Mesenchymal stem cell (in vitro differentiated cells and primary cell): ENCODE data around the gene CPLX4.

Source experiments
- DNase-seq: peaks from one replicate; pipeline ENCODE4 v3.0.0-alpha.2; 2013
- H2AFZ ChIP-seq: one replicate; pipeline ENCODE4 v1.6.1; 2013; ENCODE audit warnings: low read depth, mild to moderate bottlenecking, control low read depth, inconsistent platforms, low read length, moderate library complexity
- H2AK5ac ChIP-seq: 2 replicates; pipeline ENCODE4 v1.6.1; 2013; ENCODE audit warnings: low read length, moderate library complexity, mild to moderate bottlenecking, inconsistent platforms; ENCODE audit not compliant: severe bottlenecking
- H2BK120ac ChIP-seq: one replicate; pipeline ENCODE4 v1.6.1; 2013; ENCODE audit warnings: low read depth, mild to moderate bottlenecking, inconsistent platforms, low read length, moderate library complexity
- H2BK12ac ChIP-seq, 2 experiments: one replicate each; pipeline ENCODE4 v1.6.1; 2013; ENCODE audit warnings: inconsistent platforms in 2 of 2, low read length in 2 of 2, mild to moderate bottlenecking in 2 of 2, moderate library complexity in 2 of 2, control low read depth in 1 of 2
- H2BK15ac ChIP-seq: one replicate; pipeline ENCODE4 v1.6.1; 2013; ENCODE audit warnings: mild to moderate bottlenecking, low read depth, inconsistent platforms; ENCODE audit not compliant: poor library complexity, severe bottlenecking
- H2BK5ac ChIP-seq: 2 replicates; pipeline ENCODE4 v1.6.1; 2013; ENCODE audit warnings: low read depth, mild to moderate bottlenecking, low read length, control low read depth, inconsistent platforms; ENCODE audit not compliant: poor library complexity, severe bottlenecking
- H3K14ac ChIP-seq, 2 experiments: one replicate each; pipeline ENCODE4 v1.6.1; 2013; ENCODE audit warnings: inconsistent platforms in 2 of 2, low read length in 2 of 2, control low read depth in 1 of 2, mild to moderate bottlenecking in 1 of 2, moderate library complexity in 1 of 2
- H3K18ac ChIP-seq, 2 experiments: one replicate each; pipeline ENCODE4 v1.6.1; 2013; ENCODE audit warnings: inconsistent platforms in 2 of 2, low read length in 2 of 2, control low read depth in 1 of 2, low read depth in 1 of 2, mild to moderate bottlenecking in 1 of 2
- H3K23ac ChIP-seq, 2 experiments: one replicate each; pipeline ENCODE4 v1.6.1; 2013; ENCODE audit warnings: inconsistent platforms in 2 of 2, low read length in 2 of 2, mild to moderate bottlenecking in 2 of 2, moderate library complexity in 2 of 2, control low read depth in 1 of 2
- H3K27ac ChIP-seq: 2 replicates; pipeline ENCODE4 v1.5.1; 2013; ENCODE audit warnings: mild to moderate bottlenecking, moderate library complexity, low read length, control low read depth, inconsistent platforms; ENCODE audit not compliant: poor library complexity, severe bottlenecking
- H3K27me3 ChIP-seq, 2 experiments: 2 replicates each; pipeline versions ENCODE4 v1.6.1 to v1.7.0; 2013; ENCODE audit warnings: low read length in 2 of 2, mild to moderate bottlenecking in 2 of 2, moderate library complexity in 2 of 2, control low read depth in 1 of 2, inconsistent platforms in 1 of 2; ENCODE audit not compliant: control insufficient read depth in 1 of 2, insufficient read depth in 1 of 2
- H3K36me3 ChIP-seq, 2 experiments: 2 replicates each; pipeline versions ENCODE4 v1.6.1 to v1.7.0; 2013; ENCODE audit warnings: low read length in 2 of 2, control low read depth in 1 of 2, inconsistent platforms in 1 of 2, low read depth in 1 of 2, mild to moderate bottlenecking in 1 of 2; ENCODE audit not compliant: insufficient read depth in 2 of 2, control insufficient read depth in 1 of 2
- H3K4ac ChIP-seq, 2 experiments: one replicate each; pipeline ENCODE4 v1.6.1; 2013; ENCODE audit warnings: inconsistent platforms in 2 of 2, low read length in 2 of 2, mild to moderate bottlenecking in 2 of 2, moderate library complexity in 2 of 2, control low read depth in 1 of 2, low read depth in 1 of 2
- H3K4me1 ChIP-seq: 2 replicates; pipeline ENCODE4 v1.6.1; 2013; ENCODE audit warnings: low read depth, low read length, control low read depth; ENCODE audit not compliant: control insufficient read depth, insufficient read depth
- H3K4me2 ChIP-seq: 2 replicates; pipeline ENCODE4 v1.6.1; 2013; ENCODE audit warnings: low read length, mild to moderate bottlenecking, inconsistent platforms; ENCODE audit not compliant: poor library complexity, severe bottlenecking
- H3K4me3 ChIP-seq, 2 experiments: 2 replicates each; pipeline versions ENCODE4 v1.5.1 to v1.7.0; 2013; ENCODE audit warnings: low read length in 2 of 2, mild to moderate bottlenecking in 2 of 2, control low read depth in 1 of 2, low read depth in 1 of 2; ENCODE audit not compliant: insufficient read depth in 1 of 2
- H3K79me1 ChIP-seq: replicated peaks from 2 replicates; pipeline ENCODE4 v1.6.1; 2013; ENCODE audit warnings: mild to moderate bottlenecking, control low read depth, low read length, inconsistent platforms; ENCODE audit not compliant: poor library complexity, severe bottlenecking
- H3K9ac ChIP-seq: 2 replicates; pipeline ENCODE4 v1.7.0; 2013; ENCODE audit warnings: mild to moderate bottlenecking, low read length, moderate library complexity
- H3K9me3 ChIP-seq: 2 replicates; pipeline ENCODE4 v1.7.0; 2013; ENCODE audit warnings: mild to moderate bottlenecking, low read length; ENCODE audit not compliant: control insufficient read depth
- H4K8ac ChIP-seq: one replicate; pipeline ENCODE4 v1.6.1; 2013; ENCODE audit warnings: inconsistent platforms, mild to moderate bottlenecking, low read length, moderate library complexity
- H4K91ac ChIP-seq: one replicate; pipeline ENCODE4 v1.6.1; 2013; ENCODE audit warnings: mild to moderate bottlenecking, low read length, inconsistent platforms
- WGBS: methylation state at CpG from one replicate; pipeline ENCODE4 v1.1.7; 2013; ENCODE audit warnings: mixed read lengths; 5-methylcytosine and 5-hydroxymethylcytosine counted together

CPLX4 gene

DNA sequence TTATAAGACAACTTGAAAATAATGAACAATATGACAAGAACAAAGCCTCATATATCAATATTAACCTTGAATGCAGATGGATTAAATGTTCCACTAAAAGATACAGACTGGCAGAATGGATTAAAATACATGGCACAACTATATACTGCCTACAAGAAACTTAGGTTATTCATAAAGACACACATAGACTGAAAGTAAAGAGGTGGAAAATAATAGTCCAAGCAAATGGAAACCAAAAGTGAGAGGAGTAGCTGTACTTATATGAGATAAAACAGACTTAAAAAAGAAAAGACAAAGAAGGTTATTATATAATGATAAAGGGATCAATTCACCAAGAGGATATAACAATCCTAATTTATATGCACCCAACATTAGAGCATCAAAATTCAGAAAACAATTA lies 22.4 kb upstream of the CPLX4 start:
- no peak overlapping the region for H3K4me3 ChIP-seq
- peaks cover 13% of the 10 kb centered on the region for H3K79me1 ChIP-seq
- no peak overlapping the region for H2BK15ac ChIP-seq
- H3K27ac ChIP-seq = no peak overlapping the region
- H2BK5ac ChIP-seq = no peak overlapping the region
- no peak overlapping the region for H3K23ac ChIP-seq
- H3K9ac ChIP-seq = no peak overlapping the region
- no peak overlapping the region for H3K14ac ChIP-seq
- H4K8ac ChIP-seq = no peak overlapping the region
- H3K4me2 ChIP-seq = no peak overlapping the region
- H3K18ac ChIP-seq = no peak overlapping the region
- no peak overlapping the region for H4K91ac ChIP-seq
- no peak for DNase-seq
- no peak overlapping the region for H3K4ac ChIP-seq
- H3K36me3 ChIP-seq = peaks cover 21 to 99% of the 10 kb centered on the region in 2 experiments
- H3K27me3 ChIP-seq = no peaks in the 10 kb centered on the region
- no peak overlapping the region for H2BK12ac ChIP-seq
- H2AFZ ChIP-seq = no peak overlapping the region
- no peaks in the 10 kb centered on the region for H3K4me1 ChIP-seq
- peaks cover 40% of the 10 kb centered on the region for H3K9me3 ChIP-seq
- H2BK120ac ChIP-seq = no peak overlapping the region
- no peak overlapping the region for H2AK5ac ChIP-seq

DNA sequence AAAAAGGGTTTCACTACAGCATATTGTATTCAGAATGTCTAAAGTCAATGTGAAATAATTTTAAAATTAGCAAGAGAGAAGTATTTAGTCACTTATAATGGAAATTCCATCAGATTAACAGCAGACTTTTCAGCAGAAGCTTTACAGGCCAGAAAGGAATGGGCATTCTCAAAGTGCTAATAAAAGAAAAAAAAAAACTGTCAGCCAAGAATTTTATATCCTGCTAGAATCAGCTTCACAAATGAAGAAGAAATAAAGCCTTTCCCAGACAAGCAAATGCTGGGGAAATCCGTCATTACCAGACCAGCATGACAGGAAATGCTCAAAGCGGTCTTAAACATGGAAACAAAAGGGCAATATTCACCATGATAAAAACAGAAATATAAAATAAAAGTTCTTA lies 21.9 kb upstream of the CPLX4 start:
- no peak for DNase-seq
- Histone ChIP-seq H3K18ac (no peak overlapping the region), H3K4me3 (no peak overlapping the region), H2BK120ac (no peak overlapping the region), H3K27me3 (no peaks in the 10 kb centered on the region), H3K4me2 (no peak overlapping the region), H2AK5ac (no peak overlapping the region), H3K27ac (no peak overlapping the region), H2BK15ac (no peak overlapping the region), H3K14ac (no peak overlapping the region), H3K9me3 (peaks cover 35% of the 10 kb centered on the region), H3K36me3 (peaks cover 17 to 99% of the 10 kb centered on the region in 2 experiments), H4K91ac (no peak overlapping the region), H3K79me1 (peaks cover 13% of the 10 kb centered on the region), H3K23ac (no peak overlapping the region), H3K9ac (no peak overlapping the region), H2BK12ac (no peak overlapping the region), H2AFZ (no peak overlapping the region), H4K8ac (no peak overlapping the region), H2BK5ac (no peak overlapping the region), H3K4ac (no peak overlapping the region), H3K4me1 (no peaks in the 10 kb centered on the region)
- WGBS = no CpG with 5 or more reads among the region's 2 CpGs

DNA sequence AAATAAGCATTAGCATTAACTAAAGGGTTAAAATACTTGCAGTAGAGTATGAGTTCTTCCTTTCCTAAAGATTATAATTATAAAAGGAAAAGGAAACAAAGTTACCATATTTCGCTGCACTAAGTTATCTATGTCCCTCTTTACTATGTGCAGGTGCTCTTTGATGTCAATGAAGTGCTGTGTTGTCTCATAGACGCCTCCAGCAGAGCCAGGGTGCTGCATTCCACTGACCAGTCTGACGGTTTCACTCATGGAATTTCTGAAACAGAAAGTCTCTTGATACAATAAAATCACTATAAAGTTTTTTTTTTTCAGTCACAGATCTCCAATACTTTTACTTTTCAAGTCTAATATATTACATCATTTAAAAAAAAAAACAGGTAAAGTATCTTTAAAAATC lies 14.5 kb upstream of the CPLX4 start:
- no peak overlapping the region for H3K4ac ChIP-seq
- WGBS = 93% methylated on average over 3 of the region's 3 CpGs
- no peak overlapping the region for H3K18ac ChIP-seq

DNA sequence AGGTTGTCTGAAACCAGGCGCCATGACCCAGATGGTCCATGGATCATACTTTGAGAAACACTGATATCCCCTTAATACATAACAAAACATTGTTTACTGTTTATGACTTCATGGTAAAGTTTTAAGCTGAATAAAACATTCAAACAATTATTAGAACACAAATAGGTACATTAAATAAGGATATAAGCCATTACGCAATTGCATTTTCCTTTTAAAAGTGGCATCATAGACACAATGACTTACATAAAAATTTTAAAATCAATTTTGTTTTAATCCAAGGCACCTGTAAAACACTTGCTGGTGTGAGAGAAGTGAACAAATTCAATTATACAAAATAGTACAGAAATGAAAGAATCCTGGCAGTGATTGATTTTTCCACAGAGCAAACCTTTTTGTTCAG lies 10.2 kb upstream of the CPLX4 start:
- no peak overlapping the region for H2BK12ac ChIP-seq
- DNase-seq = no peak
- no peak overlapping the region for H3K4ac ChIP-seq
- no peak overlapping the region for H2AK5ac ChIP-seq
- no peak overlapping the region for H3K4me3 ChIP-seq
- H2BK5ac ChIP-seq = no peak overlapping the region
- no peak overlapping the region for H3K27ac ChIP-seq
- no peak overlapping the region for H3K4me2 ChIP-seq
- peaks cover 3% of the 10 kb centered on the region for H3K79me1 ChIP-seq
- no peak overlapping the region for H2AFZ ChIP-seq
- no peaks in the 10 kb centered on the region for H3K27me3 ChIP-seq
- H3K36me3 ChIP-seq = peaks cover 8 to 82% of the 10 kb centered on the region in 2 experiments
- H2BK120ac ChIP-seq = no peak overlapping the region
- WGBS = 100% methylated on average over 1 of the region's 2 CpGs
- peaks cover 5% of the 10 kb centered on the region for H3K4me1 ChIP-seq
- no peak overlapping the region for H4K8ac ChIP-seq
- H3K23ac ChIP-seq = no peak overlapping the region
- no peak overlapping the region for H3K9ac ChIP-seq
- no peaks in the 10 kb centered on the region for H3K9me3 ChIP-seq
- no peak overlapping the region for H3K18ac ChIP-seq
- no peak overlapping the region for H4K91ac ChIP-seq
- H2BK15ac ChIP-seq = no peak overlapping the region
- no peak overlapping the region for H3K14ac ChIP-seq

More for the DNA sequence above, 14.5 kb upstream of the CPLX4 start:
- Histone ChIP-seq H3K4me2 (no peak overlapping the region), H3K4me1 (no peaks in the 10 kb centered on the region), H2AK5ac (no peak overlapping the region), H3K23ac (no peak overlapping the region), H3K27me3 (no peaks in the 10 kb centered on the region), H3K79me1 (peaks cover 5% of the 10 kb centered on the region), H3K27ac (no peak overlapping the region), H4K8ac (no peak overlapping the region), H3K14ac (no peak overlapping the region), H3K9ac (no peak overlapping the region), H2BK12ac (no peak overlapping the region), H3K36me3 (peaks cover 11 to 99% of the 10 kb centered on the region in 2 experiments), H4K91ac (no peak overlapping the region), H2AFZ (no peak overlapping the region), H2BK120ac (no peak overlapping the region), H2BK15ac (no peak overlapping the region), H3K4me3 (no peak overlapping the region), H2BK5ac (no peak overlapping the region), H3K9me3 (no peaks in the 10 kb centered on the region)
- no peak for DNase-seq
